ENCODE data around the gene WDR45.

The WDR45 gene

DNA sequence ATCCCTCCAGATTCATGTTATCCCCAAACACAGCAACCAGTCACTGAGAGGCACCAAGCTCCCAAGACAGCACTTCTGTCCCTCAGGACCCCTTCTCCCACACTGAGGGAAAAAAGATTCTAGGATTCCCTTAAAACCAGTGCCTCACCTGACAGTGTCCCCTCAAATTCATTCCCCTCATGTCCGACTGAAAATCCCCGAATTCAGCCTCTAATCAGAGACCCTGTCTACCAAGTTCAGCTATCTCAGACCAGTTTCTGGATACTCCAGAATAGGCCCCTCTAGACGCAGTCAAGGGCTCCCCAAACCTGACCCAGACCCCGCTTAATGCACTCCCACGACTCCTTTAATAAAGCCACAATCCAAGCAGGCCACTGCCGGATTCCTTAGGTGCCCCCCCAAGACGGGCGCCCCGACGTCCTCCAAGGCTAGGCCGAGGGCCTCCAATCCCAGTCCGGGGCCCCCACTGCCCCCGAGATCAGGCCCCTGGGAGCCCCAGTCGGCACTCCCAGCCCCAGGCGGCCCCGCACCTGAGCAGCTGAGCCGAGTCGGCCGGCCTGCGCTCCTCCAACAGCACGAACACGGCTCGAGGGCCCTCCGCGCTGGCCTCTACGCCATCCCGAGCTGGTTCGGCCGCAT, 37.0 kb downstream of the WDR45 start:
- no peak for DNase-seq

DNA sequence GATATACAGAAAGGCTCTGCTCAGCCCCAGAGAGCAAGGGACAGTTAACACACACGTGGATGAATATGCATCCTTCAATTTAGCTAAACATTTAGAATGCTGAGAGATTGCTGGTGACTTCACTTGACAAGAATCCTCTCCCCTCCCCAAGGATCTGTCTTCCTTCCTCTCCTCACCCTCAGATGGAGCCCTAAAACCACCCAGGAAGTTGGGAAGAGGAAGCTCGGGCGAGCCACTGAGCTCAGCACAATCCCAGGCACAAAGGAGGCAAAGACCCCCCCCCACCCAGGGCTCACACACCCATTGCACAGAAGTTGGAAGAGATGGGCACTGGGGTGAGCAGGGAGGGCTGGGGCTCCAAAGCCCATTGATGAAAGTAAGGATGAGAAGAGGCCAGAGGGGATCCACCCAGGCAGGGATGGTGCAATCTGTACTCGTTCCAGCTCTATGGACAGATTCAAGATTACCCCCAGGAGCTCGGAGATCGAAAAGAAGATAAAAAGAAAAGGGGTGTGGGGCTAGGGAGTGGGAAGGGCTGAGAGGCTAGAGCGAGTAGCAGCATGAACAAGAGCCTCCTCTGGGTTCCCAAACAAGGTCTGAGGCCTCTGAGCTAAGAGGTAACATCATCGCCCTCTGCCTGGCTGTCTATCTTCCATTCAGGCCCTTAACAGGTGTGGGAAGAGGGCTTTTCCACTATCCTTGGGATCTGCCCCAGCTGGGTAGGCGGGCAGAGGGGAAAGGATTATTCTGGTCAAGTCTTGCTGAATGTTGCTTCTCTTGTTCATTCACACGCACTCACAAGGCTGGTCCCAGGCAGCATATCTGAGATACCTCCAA, 37.7 kb downstream of the WDR45 start:
- DNase-seq: no peak

DNA sequence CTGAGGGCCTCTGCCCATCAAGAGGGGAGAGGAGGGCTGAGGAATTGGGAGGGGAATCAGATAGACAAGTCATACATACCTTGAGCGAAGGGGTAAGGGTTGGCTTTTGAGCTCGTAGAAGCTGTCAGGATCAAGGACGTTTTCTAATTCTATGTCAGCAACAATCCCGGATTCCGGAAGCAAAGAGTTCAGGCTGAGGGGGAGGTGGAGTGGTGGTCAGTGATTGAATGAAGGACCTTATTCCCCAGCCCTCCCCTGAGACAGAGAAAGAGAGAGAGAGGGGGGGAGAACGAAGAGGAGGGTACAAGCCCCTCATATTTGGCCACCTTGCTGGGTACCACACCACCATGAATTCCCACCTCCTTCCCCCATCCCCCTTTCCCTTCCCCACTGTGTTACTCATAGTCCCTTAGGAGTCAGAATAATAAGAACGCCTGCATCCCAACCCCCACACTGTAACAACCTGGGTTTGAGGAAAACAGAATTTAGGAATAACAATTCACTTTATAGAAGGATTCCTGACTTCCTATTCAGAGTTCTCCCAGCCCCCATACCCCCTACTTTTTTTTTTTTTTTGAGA, 39.2 kb downstream of the WDR45 start:
- no peak for DNase-seq

DNA sequence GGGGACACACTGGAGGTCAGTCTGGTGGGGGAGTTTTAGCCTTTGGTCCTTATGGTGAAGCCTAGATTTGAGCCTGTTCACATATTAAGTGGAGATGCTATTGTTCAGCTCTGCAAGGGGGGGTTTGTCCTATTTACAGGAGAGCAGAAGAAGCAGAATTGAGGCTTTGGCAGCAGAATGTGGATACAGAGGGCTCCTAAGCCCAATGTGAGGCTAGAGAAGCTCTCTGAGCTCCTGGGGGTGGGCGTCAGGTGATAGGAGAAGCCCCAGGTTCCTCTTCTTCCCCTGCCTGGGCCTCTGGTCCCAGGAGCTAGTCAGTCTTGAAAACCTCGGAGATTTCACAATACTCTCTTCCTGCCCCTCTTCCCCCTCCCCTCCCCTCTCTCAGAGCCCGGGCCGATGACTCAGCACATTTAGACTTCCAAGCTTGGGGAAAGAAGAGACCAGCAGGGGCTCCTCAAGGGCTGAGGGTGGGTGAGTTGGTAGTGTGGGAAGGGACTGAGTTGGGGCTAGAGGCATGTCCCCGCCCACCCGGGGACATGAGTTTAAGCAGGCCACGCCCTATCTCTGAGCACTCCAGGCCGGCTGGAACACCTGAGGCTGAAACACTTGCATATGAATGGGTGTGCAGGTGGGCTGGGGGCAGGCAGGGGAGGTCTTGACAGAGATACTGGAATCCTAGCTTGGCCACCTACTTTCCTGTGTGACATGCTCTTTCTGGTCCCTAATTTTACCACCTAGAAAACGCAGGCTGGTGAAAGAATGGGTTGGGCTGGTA, 39.9 kb downstream of the WDR45 start:
- no peak for DNase-seq

DNA sequence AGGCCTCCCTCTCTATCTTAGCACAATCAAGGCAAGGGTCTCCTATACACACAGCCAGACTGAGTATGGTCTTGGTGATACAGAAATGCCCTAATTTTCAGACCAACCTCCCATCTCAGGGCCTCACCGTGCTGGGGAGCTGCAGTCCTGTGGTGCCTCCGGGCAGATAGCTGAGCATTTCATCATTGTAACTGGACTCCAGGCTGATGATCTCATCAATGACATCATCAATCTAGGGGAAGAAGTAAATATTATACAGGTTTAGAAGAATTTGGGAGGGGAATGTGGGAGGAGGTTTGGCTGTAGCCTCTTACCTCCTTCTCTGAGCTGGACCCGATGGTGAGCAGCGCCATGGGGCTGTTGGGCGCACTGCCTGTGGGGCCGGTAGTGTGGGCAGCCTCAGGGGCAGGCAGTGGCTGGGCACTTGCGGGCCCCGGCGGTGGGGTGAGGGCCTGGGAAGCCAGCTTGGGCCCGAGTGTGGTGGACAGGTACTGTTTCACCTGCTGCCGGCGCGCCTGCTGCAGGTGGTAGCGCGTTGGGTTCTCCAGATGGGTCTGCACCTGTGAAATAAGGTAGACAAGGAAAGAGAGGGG, 41.7 kb downstream of the WDR45 start:
- DNase-seq: no peak

DNA sequence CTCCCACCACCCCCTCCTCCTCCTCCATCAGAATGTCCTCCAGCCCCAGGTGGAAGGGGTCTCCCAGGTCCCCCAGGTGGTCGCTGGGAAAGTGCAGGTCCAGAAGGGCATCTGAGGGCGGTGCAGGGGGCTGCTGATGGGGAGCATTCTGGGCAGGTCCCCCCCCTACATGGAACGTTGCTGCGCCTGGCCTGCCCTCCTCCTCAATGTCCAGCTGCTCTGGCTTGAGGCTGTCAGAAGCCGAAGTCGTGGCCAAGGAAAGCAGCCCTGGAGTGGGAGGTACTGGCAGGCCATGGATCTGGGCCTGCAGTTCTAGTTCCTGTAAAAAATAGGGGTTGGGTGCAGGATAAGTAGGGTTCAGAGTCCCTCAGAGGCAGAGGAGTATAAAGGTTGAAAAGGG, 49.4 kb downstream of the WDR45 start:
- DNase-seq: no peak

DNA sequence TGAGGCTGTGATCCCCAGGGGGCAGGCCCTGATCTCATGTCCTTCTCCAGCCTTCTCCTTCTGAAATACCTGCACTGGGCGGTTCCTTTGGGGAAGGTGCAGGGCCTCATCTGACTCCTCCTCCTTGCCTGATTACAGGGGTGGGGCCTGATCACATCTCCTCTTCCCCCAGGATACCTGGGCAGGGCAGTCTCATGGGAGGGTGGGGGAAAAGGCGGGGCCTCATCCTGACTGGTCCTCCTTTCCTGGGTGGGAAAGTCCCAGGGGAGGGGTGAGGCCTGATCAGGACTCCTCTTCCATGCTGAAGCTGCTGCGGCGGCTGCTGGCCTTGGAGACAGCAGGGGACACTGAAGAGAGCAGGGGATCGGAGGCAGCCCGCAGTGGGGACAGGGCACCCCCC, 49.8 kb downstream of the WDR45 start:
- DNase-seq: no peak
